Mesothelial cell of epicardium (in vitro differentiated cells): ENCODE results near the gene PACS2. TPM values are rescaled to one million over a fixed set of nuclear protein-coding genes. Genes with fewer than 3 reads are reported as not detected.
"Not testable (repeated sequence)": the region's sequence is repeated elsewhere in the genome, so short reads cannot be mapped to it uniquely, and the experiment has no call there.

ENCODE experiments used
- DNase-seq, 2 experiments: peaks; one replicate each; pipeline ENCODE4 v3.0.0; 2021; ENCODE audit warnings: low spot score in 2 of 2; ENCODE audit not compliant: unreplicated experiment in 2 of 2
- H3K27ac Mint-ChIP-seq: 2 replicates; pipeline ENCODE4 v1.8.0; 2021; ENCODE audit warnings: mixed read lengths
- H3K27me3 Mint-ChIP-seq: 2 replicates; pipeline ENCODE4 v1.8.0; 2021; ENCODE audit warnings: low read depth, mixed read lengths
- H3K36me3 Mint-ChIP-seq: 2 replicates; pipeline ENCODE4 v1.8.0; 2021; ENCODE audit warnings: mixed read lengths
- H3K4me1 Mint-ChIP-seq: 2 replicates; pipeline ENCODE4 v1.8.0; 2021; ENCODE audit warnings: mixed read lengths
- H3K4me3 Mint-ChIP-seq: 2 replicates; pipeline ENCODE4 v1.8.0; 2021; ENCODE audit warnings: mild to moderate bottlenecking, moderate library complexity, mixed read lengths
- H3K9me3 Mint-ChIP-seq: 2 replicates; pipeline ENCODE4 v1.8.0; 2021; ENCODE audit warnings: mixed read lengths
- total RNA-seq: library from RNA; stranded (reverse); gene quantifications from 3 replicates; pipeline ENCODE4 v1.2.1, GENCODE V29; 2021
- TF ChIP-seq, protein P1 (sequence below): fragments of 200-600 bp; sonication (generic); IDR thresholded peaks from one replicate; pipeline ENCODE4 v1.5.0; 2021; ENCODE audit warnings: antibody characterized with exemption; ENCODE audit not compliant: unreplicated experiment

Gene PACS2
- total RNA-seq, 1 donor from 2014 or later = 147 TPM

DNA sequence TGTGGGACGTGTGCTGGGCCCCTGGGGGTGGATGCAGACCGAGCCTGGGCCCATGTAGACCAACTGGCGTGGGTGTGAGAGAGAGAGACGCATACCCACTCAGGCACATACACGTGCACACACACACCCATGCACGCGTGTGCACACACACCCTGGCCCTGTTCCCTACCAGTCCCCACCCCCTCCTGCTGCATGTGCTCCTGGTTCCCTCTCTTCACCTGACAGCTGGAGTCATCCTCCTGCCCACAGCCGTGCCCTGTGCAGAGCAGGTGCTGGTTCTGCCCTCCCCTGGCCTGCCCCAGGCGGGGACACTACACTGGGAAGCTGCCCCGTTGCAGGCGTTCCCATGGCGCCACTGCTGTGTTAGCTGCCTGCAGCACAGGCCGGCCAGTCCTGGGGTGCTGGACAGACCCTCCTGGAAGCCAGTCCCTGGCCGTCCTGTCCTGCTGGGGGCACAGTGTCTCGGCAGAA, 18.5 kb downstream of the PACS2 start:
- H3K4me1 Mint-ChIP-seq = no peaks in the 10 kb centered on the region
- H3K27ac Mint-ChIP-seq = no peak overlapping the region
- no peaks in the 10 kb centered on the region for H3K9me3 Mint-ChIP-seq
- no peak for DNase-seq
- H3K27me3 Mint-ChIP-seq = no peaks in the 10 kb centered on the region
- H3K4me3 Mint-ChIP-seq = no peak overlapping the region
- peaks cover 9% of the 10 kb centered on the region for H3K36me3 Mint-ChIP-seq
- TF ChIP-seq, protein P1, sequence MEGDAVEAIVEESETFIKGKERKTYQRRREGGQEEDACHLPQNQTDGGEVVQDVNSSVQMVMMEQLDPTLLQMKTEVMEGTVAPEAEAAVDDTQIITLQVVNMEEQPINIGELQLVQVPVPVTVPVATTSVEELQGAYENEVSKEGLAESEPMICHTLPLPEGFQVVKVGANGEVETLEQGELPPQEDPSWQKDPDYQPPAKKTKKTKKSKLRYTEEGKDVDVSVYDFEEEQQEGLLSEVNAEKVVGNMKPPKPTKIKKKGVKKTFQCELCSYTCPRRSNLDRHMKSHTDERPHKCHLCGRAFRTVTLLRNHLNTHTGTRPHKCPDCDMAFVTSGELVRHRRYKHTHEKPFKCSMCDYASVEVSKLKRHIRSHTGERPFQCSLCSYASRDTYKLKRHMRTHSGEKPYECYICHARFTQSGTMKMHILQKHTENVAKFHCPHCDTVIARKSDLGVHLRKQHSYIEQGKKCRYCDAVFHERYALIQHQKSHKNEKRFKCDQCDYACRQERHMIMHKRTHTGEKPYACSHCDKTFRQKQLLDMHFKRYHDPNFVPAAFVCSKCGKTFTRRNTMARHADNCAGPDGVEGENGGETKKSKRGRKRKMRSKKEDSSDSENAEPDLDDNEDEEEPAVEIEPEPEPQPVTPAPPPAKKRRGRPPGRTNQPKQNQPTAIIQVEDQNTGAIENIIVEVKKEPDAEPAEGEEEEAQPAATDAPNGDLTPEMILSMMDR = no peak

DNA sequence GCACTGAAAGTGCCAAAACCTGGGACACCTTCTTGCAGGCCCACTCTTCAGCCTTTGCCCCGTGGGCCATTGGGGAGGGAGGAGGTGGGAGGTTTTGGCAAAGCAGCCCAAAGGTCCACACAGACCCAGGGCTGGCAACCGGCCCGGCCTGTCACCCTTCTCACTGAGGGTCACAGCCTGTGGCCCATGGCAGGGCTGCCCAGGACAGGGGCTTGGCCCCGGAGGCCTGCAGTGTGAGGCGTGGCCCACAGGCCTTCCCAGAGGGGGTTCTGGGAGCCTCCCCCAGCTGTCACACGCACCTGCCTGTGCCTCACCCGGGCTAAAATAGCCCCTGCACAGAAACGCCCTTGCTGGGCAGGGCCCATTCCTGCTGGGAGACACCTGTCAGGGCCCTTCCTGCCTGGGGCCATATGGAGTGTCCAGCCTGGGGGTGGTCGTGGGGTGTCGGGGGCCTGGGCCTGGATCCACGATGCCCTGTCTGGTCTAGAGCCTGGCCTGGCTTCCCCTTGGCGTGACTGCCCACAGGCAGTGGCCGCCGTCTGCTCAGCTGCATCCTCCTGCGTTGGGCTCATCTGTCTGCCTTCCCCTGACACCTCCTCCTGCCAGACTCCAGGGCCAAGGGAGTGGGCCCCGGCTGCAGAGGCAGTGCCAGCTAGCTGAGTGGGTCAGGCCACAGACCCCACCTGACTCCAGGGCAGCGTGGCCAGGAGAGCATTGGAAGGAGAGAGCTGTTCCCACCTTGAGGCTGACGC, 19.2 kb downstream of the PACS2 start:
- no peak overlapping the region for H3K27ac Mint-ChIP-seq
- peaks cover 9% of the 10 kb centered on the region for H3K36me3 Mint-ChIP-seq
- no peaks in the 10 kb centered on the region for H3K4me1 Mint-ChIP-seq
- no peaks in the 10 kb centered on the region for H3K27me3 Mint-ChIP-seq
- H3K9me3 Mint-ChIP-seq = no peaks in the 10 kb centered on the region
- DNase-seq = no peak
- TF ChIP-seq, protein P1 = no peak
- H3K4me3 Mint-ChIP-seq = no peak overlapping the region

- DNase-seq = no peak
- TF ChIP-seq, protein P1 = no peak
- Mint-ChIP-seq H3K9me3 (no peaks in the 10 kb centered on the region), H3K4me3 (no peak overlapping the region), H3K27ac (no peak overlapping the region), H3K27me3 (no peaks in the 10 kb centered on the region), H3K36me3 (peaks cover 9% of the 10 kb centered on the region), H3K4me1 (no peaks in the 10 kb centered on the region)
Observed at GRCh38 chr14:105334383-105335230, 20.1 kb downstream of the PACS2 start.

DNA sequence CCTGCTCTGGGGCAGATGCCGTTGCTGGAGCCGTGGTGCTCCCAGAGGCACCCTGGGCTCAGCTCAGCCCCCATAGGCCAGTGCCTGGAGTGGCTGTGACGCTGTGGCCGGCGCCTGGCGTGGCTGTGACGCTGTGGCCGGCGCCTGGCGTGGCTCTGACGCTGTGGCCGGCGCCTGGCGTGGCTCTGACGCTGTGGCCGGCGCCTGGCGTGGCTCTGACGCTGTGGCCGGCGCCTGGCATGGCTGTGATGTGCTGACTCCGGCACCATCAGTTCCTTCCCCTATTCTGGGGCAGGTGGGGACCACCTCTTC, 20.6 kb downstream of the PACS2 start:
- not testable (repeated sequence) for H3K9me3 Mint-ChIP-seq, DNase-seq, H3K36me3 Mint-ChIP-seq, H3K4me1 Mint-ChIP-seq, H3K27me3 Mint-ChIP-seq, H3K27ac Mint-ChIP-seq, H3K4me3 Mint-ChIP-seq

DNA sequence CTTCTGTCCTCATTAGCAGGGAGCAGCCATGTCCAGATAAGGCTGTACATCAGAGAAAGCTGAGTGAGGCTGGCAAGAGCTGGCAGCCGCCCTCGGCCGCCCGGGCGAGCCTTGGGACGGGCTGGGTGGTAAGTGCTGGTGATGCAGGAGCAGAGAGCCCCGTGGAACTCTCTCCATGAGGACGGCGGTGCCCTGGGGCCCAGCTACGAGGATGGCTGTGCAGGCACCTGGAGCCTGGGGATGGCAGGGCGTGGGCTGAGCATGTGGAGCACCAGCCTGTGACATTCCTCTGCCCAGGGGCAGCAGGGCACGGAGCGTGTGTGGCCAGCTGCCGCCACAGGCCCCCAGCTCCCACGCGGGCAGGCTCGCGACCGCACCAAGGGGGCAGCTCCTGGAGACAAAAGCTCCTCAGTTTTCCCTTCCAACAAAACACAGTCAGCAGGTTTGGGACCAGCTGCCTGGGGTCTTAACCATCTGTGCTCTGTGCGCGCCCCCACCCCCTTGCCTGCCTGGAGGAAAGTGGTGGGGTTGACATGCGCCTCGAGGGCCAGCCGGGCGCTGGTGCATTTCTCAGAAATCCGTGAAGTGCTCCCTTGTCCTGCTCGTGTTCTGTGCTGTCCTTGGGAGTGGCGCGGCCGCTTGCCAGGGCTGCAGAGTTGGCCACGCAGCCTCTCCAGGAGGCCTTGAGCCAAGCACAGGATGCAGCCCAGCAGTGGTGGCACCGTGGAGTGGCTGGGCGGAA, 21.4 kb downstream of the PACS2 start:
- Mint-ChIP-seq H3K4me1 (no peaks in the 10 kb centered on the region), H3K9me3 (no peaks in the 10 kb centered on the region), H3K4me3 (no peak overlapping the region), H3K27me3 (no peaks in the 10 kb centered on the region), H3K27ac (no peak overlapping the region), H3K36me3 (peaks cover 9% of the 10 kb centered on the region)
- no peak for DNase-seq
- TF ChIP-seq, protein P1 = no peak
